GM11168 (cell line): ENCODE data around the gene ACAN.

ENCODE experiments used
- in situ Hi-C: fragments of 300-500 bp; cut with MboI; formaldehyde crosslinking; loops from one replicate; pipeline ENCODE4 v1.12.0; 2022; ENCODE audit warnings: low sequenced_read_pairs; ENCODE audit not compliant: unreplicated experiment

Gene ACAN

DNA sequence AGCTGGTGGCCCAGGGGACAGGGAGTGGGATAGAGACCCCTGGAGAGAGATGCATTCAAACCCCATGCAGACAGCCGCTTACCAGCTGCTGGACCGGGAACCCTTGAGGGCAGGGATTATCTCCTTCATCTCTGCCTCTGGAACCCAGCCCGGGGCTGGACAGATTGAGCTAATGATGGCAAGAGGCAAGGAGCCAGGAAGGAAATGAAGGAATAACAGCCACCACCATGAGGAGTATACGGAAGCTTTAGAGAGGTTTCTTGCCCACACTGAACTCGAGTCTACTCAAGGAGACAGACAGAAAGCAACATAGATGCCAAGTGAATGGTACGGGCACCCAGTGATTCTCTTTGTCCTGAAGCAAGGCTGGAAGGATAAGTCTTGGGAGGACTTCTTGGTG is 68.9 kb downstream of the ACAN start:
- in situ Hi-C loops: no loop called here

DNA sequence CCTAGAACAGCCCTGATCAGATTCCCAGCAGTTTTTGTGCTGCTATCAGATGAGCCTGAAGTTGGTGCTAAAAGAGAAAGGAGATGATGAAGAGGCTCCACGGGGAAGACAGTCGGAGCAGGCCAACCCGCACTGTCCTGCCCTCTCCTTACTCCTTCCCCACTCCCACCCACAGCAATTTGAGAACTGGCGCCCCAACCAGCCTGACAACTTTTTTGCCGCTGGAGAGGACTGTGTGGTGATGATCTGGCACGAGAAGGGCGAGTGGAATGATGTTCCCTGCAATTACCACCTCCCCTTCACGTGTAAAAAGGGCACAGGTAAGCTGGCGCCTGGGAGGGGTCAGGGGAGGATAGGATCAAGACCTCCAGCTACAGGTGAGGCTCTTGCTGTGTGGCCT is 69.5 kb downstream of the ACAN start:
- in situ Hi-C loops: no loop called here

DNA sequence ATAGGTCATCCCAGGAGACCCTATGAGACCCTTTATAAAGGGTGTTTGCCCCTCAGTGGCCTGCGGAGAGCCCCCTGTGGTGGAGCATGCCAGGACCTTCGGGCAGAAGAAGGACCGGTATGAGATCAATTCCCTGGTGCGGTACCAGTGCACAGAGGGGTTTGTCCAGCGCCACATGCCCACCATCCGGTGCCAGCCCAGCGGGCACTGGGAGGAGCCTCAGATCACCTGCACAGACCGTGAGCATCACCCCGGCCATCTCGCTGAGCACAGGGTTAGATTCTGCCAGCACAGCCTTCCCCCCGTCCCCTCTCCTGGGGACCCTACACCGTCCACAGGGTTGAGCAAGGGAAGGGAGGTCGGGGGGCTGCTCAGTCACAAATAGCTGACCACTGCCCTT is 70.5 kb downstream of the ACAN start:
- in situ Hi-C loops: no loop called here

DNA sequence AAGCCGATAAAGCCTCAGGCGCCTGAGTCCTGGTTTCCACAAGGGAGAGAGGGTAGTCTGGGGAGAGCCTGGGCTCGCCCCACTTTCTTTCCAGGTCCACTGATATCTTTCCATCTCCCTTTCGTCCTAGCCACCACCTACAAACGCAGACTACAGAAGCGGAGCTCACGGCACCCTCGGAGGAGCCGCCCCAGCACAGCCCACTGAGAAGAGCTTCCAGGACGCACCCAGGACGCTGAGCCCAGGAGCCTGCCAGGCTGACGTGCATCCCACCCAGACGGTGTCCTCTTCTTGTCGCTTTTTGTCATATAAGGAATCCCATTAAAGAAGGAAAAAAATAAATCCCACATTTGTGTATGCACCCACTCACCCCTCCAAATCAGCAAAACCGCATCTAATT is 71.0 kb downstream of the ACAN start:
- in situ Hi-C loops: no loop called here

DNA sequence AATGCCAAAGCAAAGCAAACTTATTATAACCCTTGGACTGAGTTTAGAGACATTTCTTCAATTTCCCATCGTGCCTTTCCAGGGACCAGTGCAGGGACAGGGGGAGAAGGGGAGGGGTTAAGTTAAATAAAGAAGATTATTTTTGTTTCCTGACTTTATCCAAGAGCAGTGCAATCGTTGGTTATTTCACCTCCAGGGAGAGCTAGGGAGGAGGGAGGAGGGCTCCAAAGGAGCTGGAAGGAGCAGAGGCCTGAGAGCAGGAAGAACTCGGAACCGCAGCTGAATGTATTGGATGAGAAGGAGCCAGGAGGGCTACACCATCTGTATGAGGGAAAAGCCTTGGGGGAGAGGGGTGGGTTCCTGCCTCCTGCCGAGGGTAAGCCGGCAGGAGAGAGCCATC is 71.4 kb downstream of the ACAN start:
- in situ Hi-C loops: no loop called here

DNA sequence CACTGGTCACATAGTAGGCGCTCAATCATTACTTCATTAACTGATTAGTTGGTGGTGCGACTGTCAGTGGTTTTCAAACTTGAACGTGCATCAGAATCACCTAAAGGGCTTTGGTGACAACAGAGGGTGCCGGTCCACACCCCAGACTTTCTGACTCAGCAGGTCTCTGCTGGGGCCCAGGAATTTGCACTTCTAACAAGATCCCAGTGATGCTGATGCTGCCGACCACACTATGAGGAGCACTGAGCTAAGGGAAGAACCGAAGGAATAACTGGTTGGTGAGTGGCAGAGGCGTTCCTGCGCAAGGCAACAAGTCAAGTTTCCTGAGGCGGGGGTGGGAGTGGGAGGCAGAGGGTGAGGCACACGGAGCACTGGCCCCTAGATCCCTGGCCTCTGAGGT is 73.3 kb downstream of the ACAN start:
- in situ Hi-C loops: no loop called here

DNA sequence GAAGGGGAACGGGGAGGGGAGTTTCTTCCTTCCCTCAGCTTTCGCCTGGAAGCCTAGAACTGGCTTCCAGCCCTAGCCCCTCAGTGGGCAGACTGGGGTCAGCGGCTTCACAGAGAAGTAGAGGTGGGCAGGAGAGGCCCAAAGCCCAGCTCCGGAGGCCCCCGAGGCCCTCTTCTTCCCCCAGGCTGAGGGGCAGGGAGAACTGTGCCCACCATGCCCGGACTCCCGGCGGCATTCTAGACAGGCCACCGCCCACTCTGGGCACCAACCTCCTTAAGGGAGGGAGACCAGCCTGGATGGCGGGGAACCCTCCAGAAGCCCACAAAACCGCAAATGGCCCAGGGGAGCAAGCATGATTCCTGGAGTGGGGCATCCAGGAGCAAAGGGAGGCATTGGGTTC is 74.2 kb downstream of the ACAN start:
- in situ Hi-C loops: no loop called here

DNA sequence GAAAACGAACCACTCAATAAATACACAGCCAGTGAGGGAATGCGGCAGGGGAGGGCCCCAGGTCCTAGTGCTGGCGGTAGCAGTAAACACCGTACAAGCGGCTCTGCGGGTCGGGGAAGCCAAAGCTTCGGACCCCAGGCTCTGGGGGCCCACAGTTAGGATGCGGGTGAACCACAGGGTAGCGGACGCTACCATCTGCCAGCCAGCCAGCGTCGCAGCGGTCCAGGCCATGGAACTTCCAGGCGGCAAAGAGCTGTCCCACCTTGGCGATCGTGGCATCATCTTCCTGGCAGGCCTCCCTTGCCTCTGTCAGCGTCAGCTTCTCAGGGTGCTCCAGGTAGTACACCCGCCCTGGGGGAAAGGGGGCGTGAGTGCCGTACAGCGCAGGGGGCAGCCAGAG is 74.7 kb downstream of the ACAN start:
- in situ Hi-C loops: no loop called here

DNA sequence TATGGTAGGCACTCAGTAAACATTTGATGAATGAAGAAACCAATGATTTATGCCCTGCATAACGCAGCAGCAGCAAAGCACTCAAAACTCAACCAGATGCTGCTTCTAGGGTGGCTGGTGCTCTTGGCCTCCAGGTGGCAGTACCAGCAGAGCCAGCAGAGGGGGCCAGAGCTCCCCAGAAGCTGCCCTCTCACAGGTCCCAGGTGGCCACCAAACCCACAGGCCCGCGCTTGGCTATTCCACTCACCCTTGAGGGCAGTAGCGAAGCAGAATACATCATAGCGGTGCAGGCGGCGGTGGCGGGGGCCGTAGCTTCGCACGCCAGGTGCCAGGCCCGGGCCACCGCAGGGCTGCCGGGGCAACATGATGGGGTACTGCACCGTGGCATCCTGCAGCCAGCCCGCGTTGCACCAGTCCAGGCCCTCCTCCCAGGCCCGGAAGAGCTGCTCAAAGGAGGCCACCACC is 75.5 kb downstream of the ACAN start:
- in situ Hi-C loops: no loop called here

DNA sequence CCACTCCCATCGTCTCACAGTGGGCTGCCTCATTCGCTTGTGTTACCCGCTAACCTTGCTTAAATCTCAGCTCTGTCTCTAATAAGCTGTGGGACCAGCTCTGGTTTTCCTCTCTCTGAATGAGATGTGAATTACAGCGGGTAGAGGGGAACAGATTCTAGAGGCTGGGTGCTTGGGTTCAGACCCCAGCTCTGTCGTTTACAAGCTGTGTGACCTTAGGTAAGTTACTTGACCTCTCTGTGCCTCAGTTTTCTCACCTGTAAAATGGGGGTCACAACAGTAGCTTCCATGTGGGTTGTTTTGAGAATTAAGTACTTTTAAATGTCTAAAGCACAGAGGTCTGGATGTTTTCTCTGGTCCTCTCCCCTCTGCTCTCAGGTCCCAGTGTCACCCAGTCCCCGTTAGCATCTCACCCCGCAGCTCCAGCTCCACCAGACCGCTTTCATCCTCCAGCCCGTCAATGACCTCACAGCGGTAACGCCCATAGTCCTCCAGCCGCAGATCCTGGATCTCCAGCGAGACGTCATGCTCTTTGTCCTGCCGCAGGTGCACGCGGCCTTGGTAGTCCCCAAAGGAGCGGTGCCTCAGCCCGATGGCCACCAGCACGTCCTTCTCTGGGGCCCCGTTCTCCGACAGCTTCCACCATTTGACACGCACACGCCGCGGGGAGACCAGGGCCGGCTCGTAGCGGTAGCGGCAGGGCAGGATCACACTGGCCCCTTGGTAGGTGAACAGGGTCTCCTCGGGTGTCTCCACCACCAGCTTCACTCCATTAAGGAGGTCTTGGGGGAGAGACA is 77.9 kb downstream of the ACAN start:
- in situ Hi-C loops: no loop called here

DNA sequence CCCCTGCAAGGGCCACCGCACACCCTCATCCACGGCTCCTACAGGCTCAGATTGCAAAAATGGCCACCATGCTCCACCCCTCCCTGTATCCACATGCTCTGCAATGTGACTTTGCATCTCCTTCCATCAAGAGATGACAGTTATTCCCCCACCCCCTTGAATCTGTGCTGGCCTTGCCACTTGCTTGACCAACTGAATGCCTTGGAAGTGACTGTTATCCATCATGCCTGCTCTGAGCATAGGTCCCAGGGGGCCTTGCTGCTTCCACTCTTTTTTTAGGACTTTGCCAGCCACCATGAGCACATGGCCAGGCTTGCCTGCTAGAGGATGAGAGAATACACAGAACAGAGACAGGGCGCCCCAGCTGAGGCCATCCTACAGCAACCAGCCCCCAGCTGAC is 78.5 kb downstream of the ACAN start:
- in situ Hi-C loops: no loop called here

DNA sequence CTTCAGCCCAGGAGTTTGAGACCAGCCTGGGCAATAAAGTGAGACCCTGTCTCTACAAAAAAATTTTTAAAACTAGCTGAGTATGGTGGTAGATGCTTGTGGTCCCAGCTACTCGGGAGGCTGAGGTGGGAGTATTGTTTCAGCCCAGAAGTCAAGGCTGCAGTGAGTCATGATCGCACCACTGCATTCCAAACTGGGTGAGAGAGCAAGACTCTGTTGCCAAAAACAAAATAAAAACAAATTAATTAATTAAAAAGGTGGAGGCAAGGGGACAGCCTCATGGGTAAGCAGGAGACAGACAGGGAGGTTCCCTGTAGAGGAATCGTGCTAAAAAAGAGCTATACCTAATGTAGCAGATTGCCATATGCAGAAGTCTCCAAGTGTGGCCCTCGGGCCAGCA is 79.5 kb downstream of the ACAN start:
- in situ Hi-C loops: no loop called here

DNA sequence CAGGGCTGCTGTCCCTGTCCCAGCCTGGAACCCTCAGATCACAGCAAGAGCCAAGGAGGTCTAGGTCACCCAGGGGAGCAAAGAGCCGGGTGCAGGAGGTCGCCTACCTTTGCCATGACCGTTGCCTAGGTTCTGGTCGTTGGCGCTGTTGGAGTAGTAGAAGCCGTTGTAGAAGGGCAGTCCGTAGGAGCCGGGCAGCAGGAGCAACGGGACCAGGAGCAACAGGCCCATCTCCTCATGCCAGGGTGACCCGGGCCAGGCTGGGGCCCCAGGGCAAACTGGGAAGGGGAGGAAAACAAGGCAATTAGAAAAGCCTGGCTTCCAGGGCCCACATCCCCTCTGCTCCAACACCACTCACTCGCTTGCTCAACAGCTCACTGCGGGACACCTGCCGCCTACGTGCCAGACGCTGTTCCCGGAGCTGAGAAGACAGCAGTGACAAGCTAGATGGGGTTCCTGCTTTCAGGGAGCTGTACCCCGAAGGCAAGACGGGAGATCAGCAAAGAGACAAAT is 83.9 kb downstream of the ACAN start:
- in situ Hi-C loops: no loop called here

DNA sequence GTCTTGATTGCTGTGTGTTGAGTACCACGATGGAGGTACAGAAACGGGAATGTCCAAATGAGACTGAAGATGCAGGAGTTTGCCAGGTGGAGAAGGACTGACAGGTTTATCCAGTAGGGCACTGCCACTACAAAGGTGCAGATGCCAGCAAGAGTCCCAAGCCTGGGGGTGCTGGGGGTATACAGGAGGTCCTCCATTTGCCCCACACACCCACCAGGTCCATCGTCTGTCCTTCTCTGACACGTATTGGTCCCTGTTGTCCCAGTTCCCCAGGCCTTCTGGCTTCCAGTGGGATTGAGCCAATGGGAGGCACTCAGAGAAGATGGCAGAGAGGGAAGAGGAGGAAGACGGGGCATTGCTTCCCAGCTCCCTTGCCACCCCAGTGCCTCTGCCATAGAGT is 85.5 kb downstream of the ACAN start:
- in situ Hi-C loops: no loop called here

DNA sequence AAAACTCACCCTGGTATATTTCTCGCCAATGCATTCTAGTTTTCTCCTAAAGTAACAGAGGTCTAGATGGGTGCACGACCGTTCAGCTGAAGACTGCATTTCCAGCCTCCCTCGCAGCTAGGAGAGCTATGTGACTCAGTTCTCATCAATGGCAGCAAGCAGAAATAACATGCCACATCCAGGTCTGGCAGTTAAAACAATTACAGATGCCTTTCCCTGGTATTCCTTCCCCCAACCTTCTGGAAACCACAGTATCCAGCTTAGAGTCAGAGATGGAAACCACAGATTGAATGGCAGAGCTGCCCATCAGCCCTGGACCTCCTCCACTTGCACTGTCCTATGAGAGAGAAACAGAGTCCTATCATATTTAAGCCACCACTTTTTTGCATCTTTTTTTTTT is 87.3 kb downstream of the ACAN start:
- in situ Hi-C loops: loop anchor here (10.0 kb wide), 1 partner anchor 284 kb away; no protein-coding TSS in a partner anchor

DNA sequence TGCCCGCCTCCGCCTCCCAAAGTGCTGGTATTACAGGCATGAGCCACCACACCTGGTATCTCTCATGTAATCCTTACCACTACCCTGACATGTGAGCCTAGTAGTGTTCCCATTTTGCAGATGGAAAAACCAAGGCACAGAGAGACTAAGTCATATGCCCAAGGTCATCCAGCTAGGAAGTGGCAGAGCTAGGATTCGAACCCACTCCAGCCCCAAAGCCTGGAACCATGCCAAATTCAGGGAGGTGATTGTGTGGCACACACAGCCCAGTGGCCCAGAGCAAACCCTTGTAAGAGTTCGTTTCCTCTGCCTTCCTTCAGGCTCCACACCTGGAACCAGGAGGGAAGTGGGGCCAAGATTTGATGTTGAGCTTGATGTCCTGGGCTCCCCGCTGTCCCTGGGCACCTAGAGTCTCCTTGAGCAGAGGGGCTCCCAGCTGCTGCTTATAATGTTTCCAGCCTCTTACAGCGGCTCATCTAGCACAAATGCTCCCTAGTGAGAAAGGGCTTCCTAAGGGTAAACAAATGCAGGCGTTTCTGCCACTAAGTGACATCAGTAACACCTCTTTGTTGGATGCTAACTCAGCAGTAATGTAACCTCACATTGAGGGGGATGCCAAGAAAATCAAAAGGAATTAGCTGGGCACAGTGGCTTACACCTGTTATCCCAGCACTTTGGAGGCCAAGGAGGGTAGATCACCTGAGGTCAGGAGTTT is 88.5 kb downstream of the ACAN start:
- in situ Hi-C loops: loop anchor here (10.0 kb wide), 1 partner anchor 283 kb away; no protein-coding TSS in a partner anchor

DNA sequence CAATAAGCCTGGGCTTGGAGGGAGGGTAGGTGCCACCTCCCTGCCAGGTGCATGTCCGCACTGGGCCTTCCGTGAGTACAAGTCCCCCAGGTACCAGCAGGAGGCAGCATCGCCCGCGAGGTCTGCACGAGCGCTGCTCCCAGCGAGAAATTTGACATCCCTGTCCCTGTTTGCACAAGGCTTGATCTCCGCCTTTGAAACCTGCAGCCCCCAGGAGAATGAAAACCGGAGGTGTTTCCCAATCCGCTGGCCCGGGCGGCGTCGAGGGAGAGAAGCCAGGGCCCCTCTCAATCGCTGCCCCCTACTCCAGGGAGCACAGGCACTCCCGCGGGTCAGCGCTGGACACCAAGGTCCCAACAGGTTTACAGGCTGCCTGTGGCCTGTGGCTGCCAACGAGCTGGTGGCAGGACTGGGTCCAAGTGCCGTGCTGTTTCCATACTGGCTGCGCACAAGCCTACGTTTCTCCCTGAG is 91.1 kb downstream of the ACAN start:
- in situ Hi-C loops: loop anchor here (10.0 kb wide), 1 partner anchor 280 kb away; no protein-coding TSS in a partner anchor

DNA sequence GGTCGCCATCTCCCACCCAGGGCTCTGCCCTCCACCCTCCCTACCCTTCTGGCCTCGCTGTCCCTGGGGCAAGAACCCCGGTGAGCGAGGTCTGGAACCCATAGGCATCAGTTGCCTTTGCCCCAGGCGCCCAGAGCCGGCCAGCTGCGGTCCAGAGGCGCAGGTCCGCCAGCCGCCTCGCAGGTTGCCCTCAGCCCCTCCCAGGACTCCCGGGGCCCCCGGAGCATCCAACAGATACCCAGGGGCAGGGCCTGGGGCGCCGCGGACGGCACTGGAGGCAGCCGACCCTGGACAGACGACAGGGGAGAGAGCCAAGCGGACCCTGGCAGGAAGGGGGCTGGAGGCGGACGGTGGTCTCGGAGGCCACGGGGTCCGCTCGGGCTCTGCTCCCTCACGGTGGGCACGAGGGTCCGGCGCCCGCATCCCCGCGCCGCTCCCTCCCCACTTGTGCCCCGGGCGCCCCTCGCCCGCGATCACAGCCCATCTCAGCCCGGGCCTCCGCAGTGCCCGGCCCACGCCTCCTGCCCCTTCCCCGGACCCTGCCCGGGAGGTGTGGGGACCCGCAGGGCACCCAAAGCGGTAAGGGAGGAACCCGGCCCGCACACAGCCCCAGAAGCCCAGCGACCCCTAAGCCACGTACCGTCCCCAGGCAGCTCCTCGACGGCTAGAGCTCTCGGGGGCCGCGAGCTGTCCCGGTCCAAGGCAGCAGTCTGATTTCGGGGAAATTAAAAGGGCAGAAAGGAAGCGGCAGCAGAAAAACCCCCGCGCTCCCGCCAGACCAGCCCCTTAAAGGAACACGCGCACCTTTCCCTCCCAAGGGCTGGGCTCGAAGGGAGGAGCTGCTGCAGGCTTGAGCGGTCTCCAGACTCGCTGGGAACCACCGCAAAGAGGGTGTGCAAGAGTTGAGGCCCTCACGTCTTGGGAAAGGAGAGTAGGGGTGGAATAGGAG is 91.9 kb downstream of the ACAN start, which contains the start of gene HAPLN3:
Gene HAPLN3 (minus strand): TSS at position 726 of the 949 bp plus-strand sequence. CDS start 8,246 bp downstream, outside the sequence.
- in situ Hi-C loops: loop anchor here (10.0 kb wide), 1 partner anchor 280 kb away; no protein-coding TSS in a partner anchor

DNA sequence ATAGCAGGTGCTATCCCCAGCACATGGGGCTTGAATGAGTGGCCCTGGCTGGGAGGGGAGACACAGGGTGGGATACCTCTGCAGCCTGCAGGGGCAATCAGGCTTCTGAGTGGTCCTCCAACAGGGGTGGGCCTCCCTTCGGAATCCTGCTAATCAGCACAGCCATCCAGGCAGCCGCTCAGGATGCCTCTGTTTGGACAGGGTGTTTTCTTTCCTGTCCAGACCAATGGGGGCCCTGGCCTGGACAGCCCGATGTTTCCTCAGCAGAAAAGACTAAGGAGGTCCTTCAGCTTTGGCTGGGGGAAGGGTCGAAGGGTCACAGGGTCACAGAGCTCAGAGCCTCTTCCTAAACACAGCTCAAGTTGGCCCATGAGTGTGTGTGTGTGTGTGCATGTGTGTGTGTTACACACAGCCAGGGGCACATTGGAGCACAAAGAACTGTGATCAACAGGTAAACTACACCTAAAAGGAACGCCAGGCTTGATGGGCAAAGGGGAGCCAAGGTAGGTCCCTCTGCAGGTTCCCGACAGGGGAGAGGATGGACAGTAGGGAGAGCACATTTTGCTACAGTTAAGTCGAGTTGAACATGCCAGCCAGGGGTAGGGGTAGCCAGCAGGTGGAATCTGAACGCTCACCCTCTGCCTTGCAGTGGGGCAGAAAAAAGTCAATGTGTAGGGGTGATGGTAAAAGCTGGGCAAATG is 93.2 kb downstream of the ACAN start:
- in situ Hi-C loops: loop anchor here (10.0 kb wide), 1 partner anchor 278 kb away; no protein-coding TSS in a partner anchor
